Liver (tissue), 9 donors: ENCODE measurements around the gene HES5. TPM values are rescaled to one million over a fixed set of nuclear protein-coding genes. Genes with fewer than 3 reads are reported as not detected.

Experiments used
- DNase-seq: peaks from one replicate; pipeline ENCODE4 v3.0.0-alpha.2; 2017; ENCODE audit warnings: low spot score
- H3K27ac ChIP-seq, 2 donors: one replicate each; pipeline ENCODE4 v1.7.0; 2013; ENCODE audit warnings: inconsistent platforms in 2 of 2, low read length in 2 of 2, control low read depth in 1 of 2, low read depth in 1 of 2, mild to moderate bottlenecking in 1 of 2
- H3K27me3 ChIP-seq, 4 donors: one replicate each; pipeline versions ENCODE4 v1.6.1 to v1.7.0; 2013; ENCODE audit warnings: low read length in 3 of 4, inconsistent platforms in 1 of 4, mild to moderate bottlenecking in 1 of 4, moderate library complexity in 1 of 4; ENCODE audit not compliant: control insufficient read depth in 4 of 4, insufficient read depth in 4 of 4
- H3K36me3 ChIP-seq, 4 donors: one replicate each; pipeline versions ENCODE4 v1.6.1 to v1.7.0; 2013; ENCODE audit warnings: low read length in 3 of 4, mild to moderate bottlenecking in 3 of 4, low read depth in 1 of 4, moderate library complexity in 1 of 4; ENCODE audit not compliant: control insufficient read depth in 4 of 4, insufficient read depth in 3 of 4
- H3K4me1 ChIP-seq, 4 donors: one replicate each; pipeline versions ENCODE4 v1.6.1 to v1.7.0; 2013; ENCODE audit warnings: low read length in 3 of 4, mild to moderate bottlenecking in 3 of 4, moderate library complexity in 1 of 4; ENCODE audit not compliant: control insufficient read depth in 4 of 4, insufficient read depth in 4 of 4
- H3K4me3 ChIP-seq, 3 donors: one replicate each; pipeline versions ENCODE4 v1.6.1 to v1.7.0; 2013; ENCODE audit warnings: low read length in 3 of 3, control low read depth in 1 of 3, low read depth in 1 of 3, mild to moderate bottlenecking in 1 of 3
- H3K9ac ChIP-seq, 2 donors: one replicate each; pipeline ENCODE4 v1.7.0; 2013; ENCODE audit warnings: low read length in 2 of 2, mild to moderate bottlenecking in 2 of 2, moderate library complexity in 2 of 2, control low read depth in 1 of 2, low read depth in 1 of 2
- H3K9me3 ChIP-seq, 4 donors: one replicate each; pipeline versions ENCODE4 v1.6.1 to v1.7.0; 2013; ENCODE audit warnings: low read length in 3 of 4; ENCODE audit not compliant: control insufficient read depth in 4 of 4
- EGR1 ChIP-seq, 2 donors: IDR thresholded peaks; 2 replicates each; pipeline ENCODE4 v1.6.1; 2016 to 2018; ENCODE audit warnings: antibody characterized with exemption in 2 of 2, low read depth in 2 of 2
- FOXA1 ChIP-seq: IDR thresholded peaks from 2 replicates; pipeline ENCODE4 v1.6.1; 2016; ENCODE audit warnings: antibody characterized with exemption
- FOXA2 ChIP-seq: IDR thresholded peaks from 2 replicates; pipeline ENCODE4 v1.6.1; 2016; ENCODE audit warnings: antibody characterized with exemption
- GABPA ChIP-seq, 2 donors: IDR thresholded peaks in 1 of 2; conservative IDR thresholded peaks in 1 of 2; 2 replicates each; pipeline ENCODE4 v1.6.1; 2016; ENCODE audit warnings: antibody characterized with exemption in 2 of 2, mild to moderate bottlenecking in 1 of 2, moderate library complexity in 1 of 2
- HNF4A ChIP-seq, 2 donors: conservative IDR thresholded peaks; 2 replicates each; pipeline ENCODE4 v1.6.1; 2016; ENCODE audit warnings: antibody characterized with exemption in 2 of 2, mild to moderate bottlenecking in 2 of 2
- HNF4G ChIP-seq: IDR thresholded peaks from 2 replicates; pipeline ENCODE4 v1.6.1; 2016; ENCODE audit warnings: antibody characterized with exemption
- NR2F2 ChIP-seq: IDR thresholded peaks from 2 replicates; pipeline ENCODE4 v1.6.1; 2016; ENCODE audit warnings: antibody characterized with exemption
- RAD21 ChIP-seq, 2 donors: IDR thresholded peaks; 2 replicates each; pipeline ENCODE4 v1.6.1; 2016; ENCODE audit warnings: antibody characterized with exemption in 2 of 2, mild to moderate bottlenecking in 2 of 2
- REST ChIP-seq: IDR thresholded peaks from 2 replicates; pipeline ENCODE4 v1.6.1; 2016; ENCODE audit warnings: antibody characterized with exemption, mild to moderate bottlenecking
- RXRA ChIP-seq, 2 donors: IDR thresholded peaks; 2 replicates each; pipeline ENCODE4 v1.6.1; 2017 to 2018; ENCODE audit warnings: antibody characterized with exemption in 2 of 2, mild to moderate bottlenecking in 1 of 2
- SP1 ChIP-seq: IDR thresholded peaks from 2 replicates; pipeline ENCODE4 v1.6.1; 2018; ENCODE audit warnings: antibody characterized with exemption, mild to moderate bottlenecking
- TAF1 ChIP-seq: conservative IDR thresholded peaks from 2 replicates; pipeline ENCODE4 v1.6.1; 2016; ENCODE audit warnings: antibody characterized with exemption, mild to moderate bottlenecking
- YY1 ChIP-seq: IDR thresholded peaks from 2 replicates; pipeline ENCODE4 v1.6.1; 2016; ENCODE audit warnings: antibody characterized with exemption, mild to moderate bottlenecking
- WGBS: extraction: QIAGEN DNeasy Blood & Tissue Kit; methylation state at CpG from one replicate; pipeline ENCODE4 v1.1.7; 2013; 5-methylcytosine and 5-hydroxymethylcytosine counted together
- polyA plus RNA-seq, 2 donors: library from polyadenylated mRNA; stranded (reverse) in 1 of 2; unstranded in 1 of 2; fragments of 200-250 nt in 1 of 2; fragments of >200 nt in 1 of 2; fragmentation: Nextera tagmentation in 1 of 2; extraction: Ambion mirVana in 1 of 2; gene quantifications; one replicate each; pipeline versions ENCODE4 v1.2.1 to v1.2.3, GENCODE V29; 2013 to 2015
- total RNA-seq, 2 donors: library from RNA; depleted of rRNA; stranded (reverse); fragments of >200 nt; gene quantifications; one replicate each; pipeline ENCODE4 v1.2.3, GENCODE V29; 2014
- TF ChIP-seq, protein P1 (sequence below): IDR thresholded peaks from 2 replicates; pipeline ENCODE4 v1.6.1; 2016; ENCODE audit warnings: antibody characterized with exemption
- TF ChIP-seq, protein P2 (sequence below): fragments of 150-350 bp; IDR thresholded peaks from 2 replicates; pipeline ENCODE4 v1.5.1; 2017; ENCODE audit warnings: improper control_type of control experiment, low read depth, low read length; ENCODE audit not compliant: missing input control
- TF ChIP-seq, protein P3 (sequence below): IDR thresholded peaks from 2 replicates; pipeline ENCODE4 v1.6.1; 2016; ENCODE audit warnings: antibody characterized with exemption
- donor health status: healthy.
- donor health status: healthy.
- donor health status: healthy.
- donor health status: healthy.
- donor health status: healthy.

The HES5 gene
- total and polyA plus RNA-seq, 4 donors: 0.08 to 0.93 TPM; not detected in 2

- Histone ChIP-seq H3K9ac (no peak overlapping the region), H3K27ac (no peak overlapping the region), H3K9me3 (no peaks in the 10 kb centered on the region), H3K4me3 (no peak overlapping the region), H3K27me3 (no peaks in the 10 kb centered on the region), H3K36me3 (no peaks in the 10 kb centered on the region), H3K4me1 (peaks cover 4 to 21% (median 9%) of the 10 kb centered on the region in 4 donors)
- 33% methylated on average over 27 of the region's 27 CpGs for WGBS
- TF ChIP-seq EGR1 (IDR thresholded peaks at IDR 0.05; ENCODE audit: low read depth in 2 of 2) (no peak), HNF4A (conservative IDR thresholded peaks at IDR 0.05) (no peak)
- DNase-seq: no peak
Measured at GRCh38 chr1:2535455-2535854, 5.4 kb upstream of the HES5 start.

- Histone ChIP-seq H3K27me3 (no peaks in the 10 kb centered on the region), H3K9me3 (no peaks in the 10 kb centered on the region), H3K9ac (no peak overlapping the region), H3K27ac (no peak overlapping the region), H3K4me1 (peaks cover 5 to 26% (median 12%) of the 10 kb centered on the region in 4 donors), H3K4me3 (no peak overlapping the region), H3K36me3 (no peaks in the 10 kb centered on the region)
- DNase-seq: no peak
- 45% methylated on average over 18 of the region's 18 CpGs for WGBS
- TF ChIP-seq EGR1 (IDR thresholded peaks at IDR 0.05; ENCODE audit: low read depth in 2 of 2) (no peak), TAF1 (no peak), NR2F2 (no peak), REST (no peak), RXRA (IDR thresholded peaks at IDR 0.05) (no peak), RAD21 (IDR thresholded peaks at IDR 0.05) (no peak), FOXA1 (no peak), GABPA (IDR thresholded peaks at IDR 0.05 in 1 of 2, conservative IDR thresholded peaks at IDR 0.05 in 1 of 2) (no peak), HNF4G (no peak)
- TF ChIP-seq, protein P1, sequence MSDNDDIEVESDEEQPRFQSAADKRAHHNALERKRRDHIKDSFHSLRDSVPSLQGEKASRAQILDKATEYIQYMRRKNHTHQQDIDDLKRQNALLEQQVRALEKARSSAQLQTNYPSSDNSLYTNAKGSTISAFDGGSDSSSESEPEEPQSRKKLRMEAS: no peak
Measured at GRCh38 chr1:2534687-2535441, 4.8 kb upstream of the HES5 start.

DNA sequence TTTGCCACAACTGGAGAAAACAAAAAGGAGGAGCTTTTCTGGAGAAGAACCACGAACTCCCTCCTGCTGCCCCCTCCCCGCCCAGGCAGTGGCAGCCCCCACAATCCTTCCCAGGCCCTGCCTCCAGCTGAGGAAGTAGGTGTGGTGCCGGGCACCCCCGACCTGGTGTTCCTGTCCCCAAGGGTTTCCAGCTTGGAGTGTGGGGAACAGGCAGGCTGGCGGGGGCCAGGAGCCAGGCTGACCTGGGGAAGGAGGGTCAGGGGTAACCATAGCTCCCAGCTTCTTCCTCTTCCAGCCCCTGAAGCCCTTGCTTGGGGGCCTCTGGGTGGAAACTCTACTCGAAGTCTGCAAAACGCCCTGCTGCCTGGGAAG, 4.2 kb upstream of the HES5 start:
- Histone ChIP-seq H3K9ac (no peak overlapping the region), H3K27me3 (no peaks in the 10 kb centered on the region), H3K9me3 (no peaks in the 10 kb centered on the region), H3K27ac (no peak overlapping the region), H3K36me3 (no peaks in the 10 kb centered on the region), H3K4me3 (no peak overlapping the region), H3K4me1 (peaks cover 5 to 28% (median 15%) of the 10 kb centered on the region in 4 donors)
- no peak for DNase-seq
- 54% methylated on average over 7 of the region's 7 CpGs for whole genome bisulfite sequencing
- TF ChIP-seq HNF4A (conservative IDR thresholded peaks at IDR 0.05) (no peak), NR2F2 (no peak), TAF1 (no peak), FOXA1 (no peak), EGR1 (IDR thresholded peaks at IDR 0.05; ENCODE audit: low read depth in 2 of 2) (no peak), YY1 (no peak), SP1 (no peak), FOXA2 (no peak), RXRA (IDR thresholded peaks at IDR 0.05) (no peak), REST (no peak), RAD21 (IDR thresholded peaks at IDR 0.05) (no peak)
- TF ChIP-seq, protein P2, sequence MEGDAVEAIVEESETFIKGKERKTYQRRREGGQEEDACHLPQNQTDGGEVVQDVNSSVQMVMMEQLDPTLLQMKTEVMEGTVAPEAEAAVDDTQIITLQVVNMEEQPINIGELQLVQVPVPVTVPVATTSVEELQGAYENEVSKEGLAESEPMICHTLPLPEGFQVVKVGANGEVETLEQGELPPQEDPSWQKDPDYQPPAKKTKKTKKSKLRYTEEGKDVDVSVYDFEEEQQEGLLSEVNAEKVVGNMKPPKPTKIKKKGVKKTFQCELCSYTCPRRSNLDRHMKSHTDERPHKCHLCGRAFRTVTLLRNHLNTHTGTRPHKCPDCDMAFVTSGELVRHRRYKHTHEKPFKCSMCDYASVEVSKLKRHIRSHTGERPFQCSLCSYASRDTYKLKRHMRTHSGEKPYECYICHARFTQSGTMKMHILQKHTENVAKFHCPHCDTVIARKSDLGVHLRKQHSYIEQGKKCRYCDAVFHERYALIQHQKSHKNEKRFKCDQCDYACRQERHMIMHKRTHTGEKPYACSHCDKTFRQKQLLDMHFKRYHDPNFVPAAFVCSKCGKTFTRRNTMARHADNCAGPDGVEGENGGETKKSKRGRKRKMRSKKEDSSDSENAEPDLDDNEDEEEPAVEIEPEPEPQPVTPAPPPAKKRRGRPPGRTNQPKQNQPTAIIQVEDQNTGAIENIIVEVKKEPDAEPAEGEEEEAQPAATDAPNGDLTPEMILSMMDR: no peak
- TF ChIP-seq, protein P3, sequence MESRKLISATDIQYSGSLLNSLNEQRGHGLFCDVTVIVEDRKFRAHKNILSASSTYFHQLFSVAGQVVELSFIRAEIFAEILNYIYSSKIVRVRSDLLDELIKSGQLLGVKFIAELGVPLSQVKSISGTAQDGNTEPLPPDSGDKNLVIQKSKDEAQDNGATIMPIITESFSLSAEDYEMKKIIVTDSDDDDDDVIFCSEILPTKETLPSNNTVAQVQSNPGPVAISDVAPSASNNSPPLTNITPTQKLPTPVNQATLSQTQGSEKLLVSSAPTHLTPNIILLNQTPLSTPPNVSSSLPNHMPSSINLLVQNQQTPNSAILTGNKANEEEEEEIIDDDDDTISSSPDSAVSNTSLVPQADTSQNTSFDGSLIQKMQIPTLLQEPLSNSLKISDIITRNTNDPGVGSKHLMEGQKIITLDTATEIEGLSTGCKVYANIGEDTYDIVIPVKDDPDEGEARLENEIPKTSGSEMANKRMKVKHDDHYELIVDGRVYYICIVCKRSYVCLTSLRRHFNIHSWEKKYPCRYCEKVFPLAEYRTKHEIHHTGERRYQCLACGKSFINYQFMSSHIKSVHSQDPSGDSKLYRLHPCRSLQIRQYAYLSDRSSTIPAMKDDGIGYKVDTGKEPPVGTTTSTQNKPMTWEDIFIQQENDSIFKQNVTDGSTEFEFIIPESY: no peak
